Measurements from ENCODE around the gene SKP2.

GRCh38 chr5:36173426-36173825 is 21.5 kb downstream of the SKP2 start:
- TF ChIP-seq REST (IDR thresholded peaks at IDR 0.05; ENCODE audit: low read depth): no peak
- TF ChIP-seq EP300 (IDR thresholded peaks at IDR 0.05; ENCODE audit: borderline replicate concordance): no peak
- no peak for TF ChIP-seq CEBPB (IDR thresholded peaks at IDR 0.05)
- no peak for TF ChIP-seq USF1 (IDR thresholded peaks at IDR 0.05)
- no peak for TF ChIP-seq MAX (IDR thresholded peaks at IDR 0.05)
- no peak for TF ChIP-seq YY1 (IDR thresholded peaks at IDR 0.05; ENCODE audit: low read depth)
- TF ChIP-seq RAD21 (IDR thresholded peaks at IDR 0.05; ENCODE audit: low read depth): no peak
- TF ChIP-seq FOXM1 (IDR thresholded peaks at IDR 0.05; ENCODE audit: borderline replicate concordance, low read depth): no peak
- no peak for TF ChIP-seq TEAD4 (IDR thresholded peaks at IDR 0.05)
- no peak for TF ChIP-seq ZBTB7A (IDR thresholded peaks at IDR 0.05; ENCODE audit: low read depth)
